Measurements from ENCODE around the gene SH3BP4. TPM values are rescaled to one million over a fixed set of nuclear protein-coding genes. Genes with fewer than 3 reads are reported as not detected.

SH3BP4 gene
- total and polyA plus RNA-seq, 4 donors: 4.1 to 18.4 (median 12.2) TPM

GRCh38 chr2:235080101-235080500, 128.3 kb downstream of the SH3BP4 start:
- H3K4me3 ChIP-seq (ENCODE audit: low read depth in 1 of 3, low read length in 3 of 3): no peak overlapping the region
- no peak overlapping the region for H3K9ac ChIP-seq (ENCODE audit: low read depth in 1 of 2, low read length in 2 of 2)
- H3K4me1 ChIP-seq (ENCODE audit: control insufficient read depth in 4 of 4, insufficient read depth in 4 of 4, low read length in 3 of 4): no peaks in the 10 kb centered on the region
- H3K27ac ChIP-seq (ENCODE audit: low read depth in 1 of 2, low read length in 2 of 2): no peak overlapping the region
- H3K36me3 ChIP-seq (ENCODE audit: control insufficient read depth in 4 of 4, insufficient read depth in 3 of 4, low read depth in 1 of 4, low read length in 3 of 4): no peaks in the 10 kb centered on the region
- no peak for DNase-seq (ENCODE audit: low spot score)
- no peaks in the 10 kb centered on the region for H3K27me3 ChIP-seq (ENCODE audit: control insufficient read depth in 4 of 4, insufficient read depth in 4 of 4, low read length in 3 of 4)
- peaks cover 0 to 1% (median 0%) of the 10 kb centered on the region in 4 donors for H3K9me3 ChIP-seq (ENCODE audit: control insufficient read depth in 4 of 4, low read length in 3 of 4)
- TF ChIP-seq HNF4A (conservative IDR thresholded peaks at IDR 0.05): no peak
- TF ChIP-seq EGR1 (IDR thresholded peaks at IDR 0.05; ENCODE audit: low read depth in 2 of 2): no peak
- TF ChIP-seq ATF3 (IDR thresholded peaks at IDR 0.05): no peak
- no peak for TF ChIP-seq YY1 (IDR thresholded peaks at IDR 0.05)
- no peak for TF ChIP-seq FOXA1 (IDR thresholded peaks at IDR 0.05)
- TF ChIP-seq REST (IDR thresholded peaks at IDR 0.05): no peak
- TF ChIP-seq CTCF (IDR thresholded peaks at IDR 0.05; ENCODE audit: low read depth, low read length, missing input control): no peak
- WGBS: 85% methylated on average over 2 of the region's 2 CpGs

GRCh38 chr2:235082578-235083338, 130.9 kb downstream of the SH3BP4 start:
- no peaks in the 10 kb centered on the region for H3K27me3 ChIP-seq (ENCODE audit: control insufficient read depth in 4 of 4, insufficient read depth in 4 of 4, low read length in 3 of 4)
- H3K9ac ChIP-seq (ENCODE audit: low read depth in 1 of 2, low read length in 2 of 2): no peak overlapping the region
- no peak for DNase-seq (ENCODE audit: low spot score)
- WGBS: 84% methylated on average over 8 of the region's 8 CpGs
- no peak overlapping the region for H3K27ac ChIP-seq (ENCODE audit: low read depth in 1 of 2, low read length in 2 of 2)
- peaks cover 0 to 1% (median 0%) of the 10 kb centered on the region in 4 donors for H3K9me3 ChIP-seq (ENCODE audit: control insufficient read depth in 4 of 4, low read length in 3 of 4)
- H3K4me3 ChIP-seq (ENCODE audit: low read depth in 1 of 3, low read length in 3 of 3): no peak overlapping the region
- no peaks in the 10 kb centered on the region for H3K4me1 ChIP-seq (ENCODE audit: control insufficient read depth in 4 of 4, insufficient read depth in 4 of 4, low read length in 3 of 4)
- no peaks in the 10 kb centered on the region for H3K36me3 ChIP-seq (ENCODE audit: control insufficient read depth in 4 of 4, insufficient read depth in 3 of 4, low read depth in 1 of 4, low read length in 3 of 4)
- TF ChIP-seq EGR1 (IDR thresholded peaks at IDR 0.05; ENCODE audit: low read depth in 2 of 2): no peak
- no peak for TF ChIP-seq REST (IDR thresholded peaks at IDR 0.05)
- no peak for TF ChIP-seq ZBTB33 (IDR thresholded peaks at IDR 0.05)
- no peak for TF ChIP-seq HNF4G (IDR thresholded peaks at IDR 0.05)
- no peak for TF ChIP-seq JUND (IDR thresholded peaks at IDR 0.05)
- no peak for TF ChIP-seq YY1 (IDR thresholded peaks at IDR 0.05)
- no peak for TF ChIP-seq NR2F2 (IDR thresholded peaks at IDR 0.05)
- TF ChIP-seq FOXA2 (IDR thresholded peaks at IDR 0.05): no peak
- TF ChIP-seq SP1 (IDR thresholded peaks at IDR 0.05): no peak
- TF ChIP-seq MAX (IDR thresholded peaks at IDR 0.05): no peak
- no peak for TF ChIP-seq RAD21 (IDR thresholded peaks at IDR 0.05)
- TF ChIP-seq HNF4A (conservative IDR thresholded peaks at IDR 0.05): no peak
- no peak for TF ChIP-seq CTCF (IDR thresholded peaks at IDR 0.05; ENCODE audit: low read depth, low read length, missing input control)
- TF ChIP-seq TAF1 (conservative IDR thresholded peaks at IDR 0.05): no peak
- TF ChIP-seq ATF3 (IDR thresholded peaks at IDR 0.05): no peak
